ENCODE measurements around the gene NEDD4L.

NEDD4L gene

DNA sequence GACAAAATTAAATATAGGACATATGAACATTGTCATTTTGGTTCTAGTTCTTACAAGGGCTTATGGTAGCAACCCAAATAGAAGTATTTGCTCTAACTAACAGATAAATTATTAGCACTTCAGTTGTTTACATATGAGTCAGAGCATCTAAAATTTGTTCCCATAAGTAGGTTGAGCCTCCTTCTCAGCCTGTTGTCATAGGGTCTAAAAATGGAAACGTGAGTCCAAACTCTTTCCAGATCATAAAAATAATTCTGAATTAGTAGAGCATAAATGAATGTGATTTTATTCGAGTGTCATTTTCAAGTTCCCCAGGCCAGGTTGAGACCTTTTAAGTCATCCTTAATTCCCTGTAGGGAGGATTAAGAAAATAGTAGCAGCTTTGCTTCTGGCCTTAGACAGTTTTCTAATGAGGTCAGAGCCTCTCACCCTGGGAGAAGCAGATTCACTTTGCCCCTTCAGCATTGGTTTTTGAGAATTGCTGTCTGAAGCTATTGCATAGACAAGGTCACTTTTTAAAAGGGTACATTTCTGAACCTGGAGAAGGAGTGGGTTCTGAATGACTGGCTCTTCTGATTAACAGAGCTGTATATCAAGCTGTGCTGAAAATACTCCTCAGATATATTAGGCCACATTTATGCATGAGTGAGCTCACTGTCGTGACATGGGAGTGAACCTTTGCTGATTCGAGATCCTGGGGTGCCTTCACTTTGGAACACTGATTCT is 164.3 kb downstream of the NEDD4L start:
- no peak for DNase-seq (ENCODE audit: low read depth, low spot score)

DNA sequence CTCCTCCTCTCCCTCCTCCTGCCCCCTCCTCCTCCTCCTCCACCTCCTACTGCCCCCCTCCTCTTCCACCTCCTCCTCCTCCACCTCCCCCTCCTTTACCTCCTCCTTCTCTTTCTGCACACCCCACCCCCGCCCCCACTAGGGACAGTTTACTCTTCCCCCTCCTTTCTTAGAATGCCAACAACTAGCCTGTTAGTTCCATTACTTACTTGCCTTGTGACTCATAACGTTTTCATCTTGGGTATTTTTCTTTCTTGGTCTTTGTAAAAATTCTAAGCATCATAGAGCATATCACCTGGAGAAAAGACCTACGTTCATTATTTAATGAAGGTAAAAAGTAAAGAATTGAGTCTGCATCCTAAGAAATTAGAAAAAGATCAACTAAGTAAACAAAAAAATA is 165.3 kb downstream of the NEDD4L start:
- no peak for DNase-seq (ENCODE audit: low read depth, low spot score)

DNA sequence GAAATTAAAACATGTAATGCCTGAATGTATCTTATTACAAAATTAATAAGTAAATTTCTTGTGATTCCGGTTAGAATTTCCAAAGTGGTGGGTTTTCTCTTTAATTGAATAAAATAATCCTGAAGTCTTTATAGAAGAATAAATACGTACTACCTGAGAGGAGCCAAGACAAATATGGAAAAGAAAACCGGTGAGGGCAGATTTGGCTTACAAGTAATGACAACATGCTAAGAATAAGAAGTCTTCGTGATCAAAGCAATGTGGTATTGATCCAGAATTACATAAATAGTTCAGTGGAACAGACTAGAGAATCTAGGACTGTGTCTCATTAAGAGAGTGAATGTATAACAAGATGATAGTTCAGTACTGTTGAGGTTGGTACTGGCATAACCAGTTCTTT is 167.5 kb downstream of the NEDD4L start:
- no peak for DNase-seq (ENCODE audit: low read depth, low spot score)

DNA sequence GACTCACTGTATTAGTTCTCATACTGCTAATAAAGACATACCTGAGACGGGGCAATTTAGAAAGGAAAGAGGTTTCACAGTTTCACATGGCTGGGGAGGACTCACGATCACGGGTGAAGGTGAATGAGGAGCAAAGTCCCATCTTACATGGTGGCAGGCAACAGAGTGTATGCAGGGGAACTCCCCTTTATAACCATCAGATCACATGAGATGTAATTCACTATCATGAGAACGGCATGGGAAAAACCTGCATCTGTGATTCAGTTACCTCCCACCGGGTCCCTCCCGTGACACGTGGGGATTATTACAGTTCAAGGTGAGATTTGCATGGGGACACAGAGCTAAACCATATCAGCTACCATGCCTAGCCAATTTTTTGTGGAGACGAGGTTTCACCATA is 168.2 kb downstream of the NEDD4L start:
- DNase-seq (ENCODE audit: low read depth, low spot score): no peak

DNA sequence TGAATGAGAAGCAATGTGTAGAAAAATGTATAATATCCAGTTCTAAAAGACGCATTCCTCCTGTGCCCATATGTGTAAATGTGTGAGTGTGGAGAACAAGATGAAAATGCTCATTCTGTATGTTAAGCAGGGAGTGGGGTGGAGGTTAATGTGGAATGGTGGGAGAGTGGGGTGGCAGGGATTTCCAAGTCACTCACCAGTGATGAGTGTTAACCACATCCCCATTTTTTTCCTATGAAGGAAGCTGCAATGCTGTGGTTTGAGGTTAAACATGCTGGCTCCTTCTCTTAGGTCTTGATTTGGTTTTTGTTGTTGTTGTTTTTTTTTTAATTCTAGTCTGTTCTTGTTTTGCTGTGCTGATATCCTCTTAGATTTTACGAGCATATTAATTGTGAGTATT is 169.4 kb downstream of the NEDD4L start:
- DNase-seq (ENCODE audit: low read depth, low spot score): no peak

DNA sequence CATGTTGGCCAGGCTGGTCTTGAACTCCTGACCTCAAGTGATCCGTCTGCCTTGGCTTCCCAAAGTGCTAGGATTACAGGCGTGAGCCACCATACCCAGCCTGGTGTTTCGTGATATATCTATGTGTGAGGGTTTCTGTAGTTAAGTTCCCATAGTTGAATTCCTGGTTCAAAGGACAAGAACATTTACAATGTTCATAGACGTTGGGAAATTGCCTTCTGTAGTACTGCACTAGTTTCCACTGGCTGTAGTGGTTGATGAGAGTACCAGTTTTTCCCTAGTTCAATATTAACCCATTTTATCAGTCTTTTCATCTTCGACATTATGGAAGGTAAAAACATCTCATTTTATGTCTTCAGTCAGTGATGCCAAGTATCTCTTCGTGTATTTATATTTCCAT is 171.0 kb downstream of the NEDD4L start:
- no peak for DNase-seq (ENCODE audit: low read depth, low spot score)

DNA sequence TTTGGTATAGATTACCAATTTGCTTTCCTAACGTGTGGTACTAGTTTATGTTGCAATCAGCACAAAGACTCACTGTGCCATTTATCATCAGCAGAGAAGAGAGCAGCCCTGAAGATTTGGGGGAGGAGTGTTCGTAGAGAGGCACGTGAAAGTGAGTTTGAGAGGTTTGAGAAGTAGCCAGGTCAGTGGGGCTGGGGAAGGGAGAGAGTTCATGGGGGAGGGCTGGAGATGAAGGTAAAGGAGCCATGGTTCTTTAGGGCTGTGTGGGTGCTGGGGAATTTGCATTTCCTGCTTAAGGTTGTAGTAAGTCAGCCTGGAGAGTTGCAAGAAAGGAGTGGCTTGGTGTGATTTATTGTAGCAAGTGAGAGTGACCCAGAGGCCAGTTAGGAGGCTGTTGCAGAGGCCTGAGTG is 172.1 kb downstream of the NEDD4L start:
- peak; percentile 80 for DNase-seq (ENCODE audit: low read depth, low spot score)

DNA sequence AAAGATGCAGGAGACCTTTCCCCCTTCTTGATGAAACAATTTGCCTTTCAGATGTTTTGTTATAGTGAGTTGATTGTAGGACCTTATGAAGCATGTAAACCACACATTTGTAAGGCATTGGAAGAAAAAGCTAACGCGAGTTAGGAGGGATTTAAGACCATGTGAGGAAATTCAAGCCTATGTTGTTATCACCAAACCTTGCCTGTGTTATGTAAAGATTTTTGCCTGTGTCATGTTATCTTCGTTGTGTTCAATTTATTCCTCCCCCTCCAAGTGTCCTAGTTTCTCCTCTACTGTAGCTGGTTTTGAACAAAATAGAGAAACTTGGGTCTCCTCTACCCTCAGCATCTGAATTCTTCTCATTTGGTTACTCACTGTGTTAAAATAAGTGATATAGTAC is 173.0 kb downstream of the NEDD4L start:
- no peak for DNase-seq (ENCODE audit: low read depth, low spot score)

DNA sequence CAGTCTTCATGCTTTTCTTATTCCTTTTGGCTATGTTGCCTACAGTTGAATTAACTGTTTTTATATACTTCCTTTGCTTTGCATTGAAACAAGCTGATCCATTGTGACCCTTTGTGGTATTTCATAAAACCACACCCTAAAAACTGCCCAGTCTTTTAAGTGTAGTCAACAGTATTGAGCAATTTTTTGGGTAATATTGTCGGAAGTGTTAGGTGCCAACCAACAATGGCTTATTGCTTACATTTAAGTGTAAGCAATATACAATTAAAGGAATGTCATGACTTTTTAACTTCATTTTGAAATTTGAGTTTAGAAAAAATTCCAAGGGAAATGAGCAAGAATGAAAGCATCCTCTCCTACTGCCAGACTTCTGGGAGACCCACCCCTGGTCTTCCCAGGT is 174.1 kb downstream of the NEDD4L start:
- no peak for DNase-seq (ENCODE audit: low read depth, low spot score)

DNA sequence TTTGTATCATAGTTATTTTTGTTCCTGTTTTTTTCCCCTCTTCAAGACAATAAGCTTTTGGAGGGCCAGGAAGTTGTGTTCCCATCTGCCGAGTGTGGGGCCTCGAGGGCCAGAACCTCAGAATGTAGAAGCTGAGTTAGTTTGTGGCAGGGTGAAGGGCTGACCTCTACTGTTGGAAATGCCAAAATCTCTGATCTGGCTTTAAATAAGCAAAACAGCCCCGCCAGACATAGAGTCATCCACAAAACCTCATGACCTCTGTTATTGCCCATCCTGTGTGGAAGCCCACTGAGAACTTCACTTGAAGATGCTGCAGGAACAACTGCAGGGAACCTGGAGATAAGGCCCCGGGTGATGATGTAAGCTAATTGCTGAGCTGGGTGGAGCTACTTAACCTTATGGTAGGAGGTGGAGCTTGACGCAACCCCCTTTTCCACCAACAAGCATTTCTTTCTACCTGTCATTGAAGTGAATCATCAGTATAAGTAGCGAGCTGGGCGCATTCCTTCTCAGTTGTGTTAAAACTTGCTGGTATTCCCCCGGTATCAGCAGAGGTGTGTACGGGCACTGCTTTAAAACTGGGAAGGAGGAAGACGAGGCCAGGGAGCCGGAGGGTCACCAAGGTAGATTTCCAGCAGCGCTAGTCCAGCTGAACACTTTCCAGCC is 177.2 kb downstream of the NEDD4L start:
- peak; percentile 64 for DNase-seq (ENCODE audit: low read depth, low spot score)

DNA sequence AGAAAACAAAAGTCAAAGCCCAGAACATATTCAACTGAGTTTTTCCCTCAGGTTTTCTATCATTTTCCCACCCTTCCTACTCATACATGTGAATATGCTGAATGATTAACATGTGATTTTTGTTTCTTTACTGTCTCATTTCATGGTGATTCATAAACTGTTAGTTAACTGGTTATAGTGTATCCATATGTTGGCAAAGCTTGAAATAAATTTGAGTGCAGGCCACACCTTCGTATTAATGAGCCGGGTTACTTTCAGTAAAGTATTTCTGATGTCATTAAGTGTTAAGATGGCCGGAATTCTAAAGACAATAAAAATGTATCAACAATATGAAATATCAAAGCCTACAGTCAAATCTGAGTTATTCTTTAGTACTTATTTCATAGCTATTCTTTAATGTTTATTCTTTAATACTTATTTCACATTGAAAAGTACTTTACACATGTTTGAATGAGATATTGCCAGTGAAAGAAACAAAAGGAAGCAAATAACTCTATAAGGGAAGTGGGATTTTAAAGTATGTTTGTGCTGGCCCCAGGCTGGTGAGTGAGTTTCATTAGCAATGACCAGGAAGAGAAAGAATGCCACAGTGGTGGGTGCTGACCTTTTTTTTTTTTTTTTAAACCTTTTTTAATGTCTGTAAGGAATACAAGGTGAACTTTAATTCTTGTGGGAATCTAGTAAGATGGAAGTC is 178.6 kb downstream of the NEDD4L start:
- no peak for DNase-seq (ENCODE audit: low read depth, low spot score)

DNA sequence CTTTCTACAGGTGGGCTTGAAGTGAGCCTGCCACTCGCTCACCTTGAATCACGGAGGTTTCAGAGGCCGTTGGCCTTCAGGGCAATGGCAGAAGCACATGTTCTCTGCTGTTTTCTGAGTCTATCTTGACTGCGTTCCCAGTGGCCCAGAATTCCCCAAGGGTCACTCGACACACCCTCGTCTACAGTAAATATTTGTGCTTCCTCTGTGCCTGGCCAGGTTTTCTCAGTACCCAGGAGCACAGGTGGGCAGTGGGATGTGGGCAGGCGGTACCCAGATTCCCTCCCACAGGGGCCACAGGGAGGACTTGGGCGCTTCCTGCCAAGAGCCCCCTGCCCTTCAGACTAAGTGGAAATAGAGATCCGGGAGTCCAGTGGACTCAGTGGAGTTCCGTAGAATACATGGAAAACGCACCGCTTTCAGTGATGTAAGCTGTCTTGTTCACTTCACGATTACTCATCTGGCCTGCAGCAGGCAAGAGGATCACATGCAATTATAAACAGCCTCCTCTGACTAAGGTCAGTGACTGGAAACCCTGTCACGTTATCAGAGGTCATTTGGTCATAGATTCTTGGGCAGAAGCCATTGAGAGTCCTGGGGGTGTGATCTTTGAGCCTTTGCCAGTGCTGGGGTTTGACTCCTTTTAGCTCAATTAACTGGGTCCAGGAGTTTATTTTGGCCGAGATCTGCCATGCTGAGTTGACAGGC is 179.8 kb downstream of the NEDD4L start:
- DNase-seq (ENCODE audit: low read depth, low spot score): no peak

DNA sequence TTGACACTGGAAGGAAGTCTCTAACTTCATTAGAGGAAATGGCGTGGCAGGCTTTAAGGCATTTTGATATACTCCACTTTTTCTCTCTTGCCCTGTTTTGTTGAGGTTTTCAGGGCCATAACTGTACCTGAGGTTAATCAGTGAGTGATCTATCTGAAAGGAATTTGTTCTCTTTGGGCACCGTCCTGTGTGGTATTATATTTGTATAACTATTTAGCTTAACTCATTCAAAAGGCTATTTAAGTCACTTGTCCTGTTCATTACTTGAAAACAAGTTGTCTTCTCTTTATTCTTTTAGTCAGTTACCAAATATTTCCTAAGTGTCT is 180.4 kb downstream of the NEDD4L start:
- no peak for DNase-seq (ENCODE audit: low read depth, low spot score)

DNA sequence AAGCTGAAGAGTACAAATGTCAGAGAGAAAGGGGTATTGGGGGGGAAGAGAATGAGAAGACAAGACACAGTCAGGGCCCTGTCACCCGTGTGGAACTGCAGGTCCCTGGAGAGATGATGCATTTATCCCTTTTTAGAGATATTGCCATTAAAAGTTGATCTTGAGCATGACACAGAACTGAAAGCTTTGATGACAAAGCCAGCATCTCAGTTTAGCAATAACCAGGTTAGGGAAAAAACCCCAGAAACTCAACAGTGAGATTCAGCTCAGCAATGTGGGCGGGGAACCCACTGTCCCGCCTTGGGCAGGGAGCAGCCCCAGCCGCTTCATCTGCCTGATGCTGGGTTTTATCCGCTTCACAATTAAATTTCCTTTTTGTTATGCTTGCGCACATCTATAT is 181.1 kb downstream of the NEDD4L start:
- no peak for DNase-seq (ENCODE audit: low read depth, low spot score)

DNA sequence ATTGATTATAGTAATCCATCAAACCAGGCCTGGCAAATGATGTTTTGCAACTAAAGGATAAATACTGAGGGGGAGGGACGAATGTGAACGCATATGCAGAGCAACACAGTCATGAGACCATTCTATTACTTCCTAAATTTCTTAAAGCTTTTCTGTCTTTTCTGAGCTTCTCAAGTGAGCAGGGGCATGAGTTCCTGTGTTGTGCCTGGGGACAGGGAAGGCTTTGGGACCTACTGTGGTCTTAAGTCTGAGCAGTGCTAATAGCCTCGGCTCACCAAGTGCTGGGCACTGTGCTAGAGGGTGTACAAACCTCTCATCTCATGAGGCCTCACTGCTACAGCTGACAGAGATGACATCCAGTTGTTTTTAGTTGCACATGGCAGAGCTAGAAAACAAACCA is 182.4 kb downstream of the NEDD4L start:
- no peak for DNase-seq (ENCODE audit: low read depth, low spot score)

DNA sequence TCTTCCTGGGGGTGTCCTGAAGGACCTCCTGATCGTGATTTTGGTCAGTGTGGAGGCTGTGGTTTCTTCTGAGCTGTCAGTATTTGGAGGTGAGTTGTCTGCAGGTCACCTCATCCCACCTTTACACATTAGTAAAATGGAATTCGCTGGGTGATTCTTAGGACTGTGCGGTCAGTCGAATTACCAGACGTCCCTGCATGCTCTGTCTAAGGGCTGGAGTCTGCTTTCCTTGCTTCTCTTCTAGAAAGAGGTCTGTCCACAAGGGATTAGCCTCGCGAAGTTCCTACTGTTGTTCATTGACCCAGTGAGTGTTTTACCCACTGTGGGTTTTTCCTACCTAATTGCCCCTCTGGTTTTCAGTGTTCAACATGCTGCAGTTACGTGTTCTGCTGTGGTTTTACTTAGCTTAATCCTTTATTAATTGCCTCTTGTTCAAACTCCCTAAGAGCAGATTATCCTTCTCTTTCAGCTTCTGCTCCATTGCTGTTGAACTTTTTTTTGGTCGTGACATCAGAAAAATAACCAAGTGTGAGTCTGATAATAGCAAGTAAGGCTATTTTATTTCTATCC is 183.4 kb downstream of the NEDD4L start:
- DNase-seq (ENCODE audit: low read depth, low spot score): no peak

DNA sequence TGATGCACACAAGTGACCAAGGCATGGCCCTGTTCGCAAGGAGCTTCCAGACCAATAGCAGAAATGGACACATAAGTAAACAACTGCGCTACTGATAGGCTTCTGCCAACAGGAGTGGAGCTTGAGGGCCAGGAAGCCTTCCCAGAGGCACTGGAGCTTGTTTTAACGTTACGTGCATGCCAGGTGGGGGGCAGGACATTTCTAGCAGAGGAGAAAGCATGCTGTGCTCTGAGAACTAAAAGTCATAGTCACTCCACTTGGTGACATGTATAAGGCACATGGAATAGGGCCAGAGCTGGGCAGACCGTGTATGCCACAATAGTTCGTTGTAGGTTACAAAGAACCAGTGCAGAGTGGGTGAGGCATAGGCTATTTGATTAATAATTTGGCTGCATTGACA is 184.2 kb downstream of the NEDD4L start:
- no peak for DNase-seq (ENCODE audit: low read depth, low spot score)

DNA sequence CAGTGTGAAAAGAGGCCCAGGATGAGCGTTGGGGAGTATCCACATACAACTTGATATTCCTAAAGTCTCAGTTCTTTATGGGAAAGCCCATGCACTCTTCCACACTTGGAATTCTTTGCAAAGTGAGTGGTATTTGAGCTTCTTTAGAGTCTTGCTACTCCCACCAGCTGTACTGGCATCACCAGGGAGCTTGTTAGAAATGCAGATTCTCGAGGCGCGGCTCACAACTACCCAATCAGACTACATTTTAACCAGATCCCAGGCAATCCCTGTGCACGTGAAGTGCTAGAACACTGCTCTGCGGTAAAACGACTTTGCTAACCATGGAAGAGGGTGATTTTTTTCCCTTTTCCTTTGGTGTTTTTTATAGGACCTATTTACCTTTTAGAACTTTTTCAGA is 184.7 kb downstream of the NEDD4L start:
- no peak for DNase-seq (ENCODE audit: low read depth, low spot score)

DNA sequence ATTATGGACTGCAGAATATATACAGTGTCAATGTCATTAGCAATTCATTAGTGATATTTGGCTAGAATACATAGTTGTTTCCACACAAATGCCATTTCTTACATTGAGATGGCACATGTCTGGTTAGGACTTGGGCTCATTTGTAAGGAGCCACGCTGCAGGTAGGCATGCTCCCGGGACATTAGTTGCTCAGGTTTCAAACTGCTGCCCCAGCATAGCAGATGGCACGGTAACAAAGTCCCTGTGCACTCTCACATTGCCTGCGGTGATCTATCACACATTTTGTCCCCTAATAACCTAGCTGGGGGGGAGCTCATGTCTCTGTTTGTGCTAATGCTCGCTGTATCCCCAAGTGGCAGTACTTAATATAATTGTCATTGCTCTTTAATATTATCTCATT is 185.1 kb downstream of the NEDD4L start:
- DNase-seq (ENCODE audit: low read depth, low spot score): no peak

DNA sequence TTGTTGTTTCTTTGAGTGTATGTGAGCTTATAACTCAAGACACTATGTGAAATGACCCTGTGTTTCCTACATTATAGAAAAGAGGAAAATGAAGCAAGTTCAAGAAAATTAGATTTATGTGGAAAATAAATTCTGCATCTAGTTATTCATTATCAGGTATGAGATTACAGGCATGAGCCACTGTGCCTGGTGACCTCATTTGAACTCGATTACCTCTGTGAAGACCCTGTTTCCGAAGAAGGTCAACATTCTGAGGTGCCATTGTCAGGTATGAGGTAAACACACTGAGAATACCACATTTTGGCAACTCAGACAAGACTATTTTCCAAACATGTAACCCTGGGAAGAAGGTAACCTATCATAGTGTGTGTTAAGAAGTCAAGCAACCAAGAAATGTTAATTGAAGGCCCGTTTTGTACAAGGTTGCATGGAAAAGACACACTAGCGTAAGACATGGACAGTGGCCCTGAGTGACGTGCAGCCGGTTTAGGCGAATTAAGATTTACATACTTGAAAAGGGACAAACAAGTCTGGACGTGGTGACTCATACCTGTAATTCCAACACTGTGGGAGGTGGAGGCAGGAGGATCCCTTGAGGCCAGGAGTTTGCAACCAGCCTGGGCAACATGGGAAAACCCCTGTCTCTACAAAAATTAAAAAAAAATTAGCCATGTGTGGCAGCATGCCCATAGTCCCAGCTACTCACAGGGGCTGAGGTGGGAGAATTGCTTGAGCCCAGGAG is 186.6 kb downstream of the NEDD4L start:
- DNase-seq (ENCODE audit: low read depth, low spot score): no peak

DNA sequence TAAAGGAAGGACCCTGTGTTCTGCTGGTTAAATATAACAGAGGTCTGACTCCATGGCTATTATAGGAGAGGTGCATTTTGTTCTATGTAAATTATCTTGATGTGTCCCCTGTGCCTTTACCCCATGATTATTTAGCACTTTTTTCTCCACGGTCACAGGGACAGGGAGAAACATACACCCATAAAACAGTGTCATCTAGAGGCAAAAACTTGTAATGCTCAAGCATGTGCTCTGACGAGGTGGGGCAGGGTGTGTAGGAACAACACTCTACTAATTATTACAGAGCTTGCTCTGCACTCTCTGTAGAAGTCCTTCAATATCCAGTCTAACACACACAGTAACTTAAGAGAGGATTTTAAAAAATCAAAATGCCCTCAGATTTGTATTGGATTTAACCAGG is 187.9 kb downstream of the NEDD4L start:
- DNase-seq (ENCODE audit: low read depth, low spot score): no peak

DNA sequence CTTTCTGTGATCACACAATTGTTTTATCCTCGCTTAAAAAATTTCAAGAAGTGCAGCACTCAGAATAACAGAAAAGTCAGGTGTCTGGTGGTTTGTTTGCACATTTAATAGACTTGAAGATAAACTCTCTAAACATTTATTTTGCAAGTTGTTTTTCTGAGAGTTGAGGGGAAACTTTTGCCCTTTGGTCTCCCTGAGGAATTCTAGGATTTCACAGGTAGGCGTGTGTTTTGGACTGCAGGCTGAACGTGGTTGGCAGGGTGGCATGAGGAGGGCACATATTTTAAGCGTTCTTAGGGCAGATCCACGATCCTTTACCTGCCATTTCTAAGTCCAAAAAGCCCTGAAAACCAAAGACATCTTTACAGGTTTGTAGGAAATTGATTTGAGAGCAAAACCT is 188.6 kb downstream of the NEDD4L start:
- no peak for DNase-seq (ENCODE audit: low read depth, low spot score)
